K562 (cell line): ENCODE data around the gene AFF3. TPM values are rescaled to one million over a fixed set of nuclear protein-coding genes. Genes with fewer than 3 reads are reported as not detected.

Experiments used
- ATAC-seq: fragments of 200-7000 bp; cut with Tn5 transposase; 3 replicates; pipeline ENCODE4 v1.9.1; 2020; ENCODE audit warnings: moderate library complexity
- BruUV-seq: library from RNA; stranded (reverse); fragments of 400-500 nt; replicated peaks from 2 replicates; lab custom pipeline; 2021; lab: Mats Ljungman, UMichigan
- CTCF ChIA-PET: fragments of 300-600 bp; formaldehyde crosslinking; extraction: SDS; loops from one replicate; lab custom pipeline; 2021; ENCODE audit warnings: low intra/inter-chr PET ratio; lab: Yijun Ruan, JAX
- POLR2A ChIA-PET: fragments of 300-600, 350-650 bp; sonication (Branson Sonifier 250); formaldehyde crosslinking; extraction: SDS; loops from one replicate; lab custom pipeline; 2021; ENCODE audit warnings: antibody characterized with exemption, inconsistent platforms; lab: Yijun Ruan, JAX
- DNase-seq, 4 experiments: peaks; one replicate each; pipeline versions ENCODE4 v3.0.0 to v3.0.0-alpha.2; 2011 to 2018; ENCODE audit warnings: low spot score in 3 of 4, mixed read lengths in 3 of 4; ENCODE audit errors: extremely low read depth in 1 of 4
- FAIRE-seq: peaks from 2 replicates; lab custom pipeline; 2011; peaks lifted over from hg19 to GRCh38; lab: Jason Lieb, UNC
- H2AFZ ChIP-seq: 2 replicates; pipeline ENCODE4 v1.6.0; 2011; ENCODE audit warnings: low read depth, low read length, control low read depth, inconsistent platforms
- H3K27ac ChIP-seq: fragments of 200-600 bp; 3 replicates; pipeline ENCODE4 v1.8.0; 2011; ENCODE audit warnings: low read depth, mild to moderate bottlenecking, control low read depth, inconsistent platforms, low read length, moderate library complexity, mixed read lengths; ENCODE audit errors: extremely low read depth
- H3K27me3 ChIP-seq, 2 experiments: fragments of 300-600 bp in 1 of 2; 2 replicates in 1 of 2; 3 replicates in 1 of 2; pipeline versions ENCODE4 v1.6.0 to v1.8.0; 2011; ENCODE audit warnings: inconsistent platforms in 2 of 2, low read length in 2 of 2, mild to moderate bottlenecking in 1 of 2, mixed read lengths in 1 of 2, moderate library complexity in 1 of 2; ENCODE audit not compliant: control insufficient read depth in 2 of 2, insufficient read depth in 2 of 2
- H3K36me3 ChIP-seq: fragments of 300-600 bp; 3 replicates; pipeline ENCODE4 v1.8.0; 2011; ENCODE audit warnings: mild to moderate bottlenecking, low read length, inconsistent platforms; ENCODE audit not compliant: control insufficient read depth, insufficient read depth
- H3K4me1 ChIP-seq, 2 experiments: fragments of 200-600 bp in 1 of 2; replicated peaks in 1 of 2; 2 replicates in 1 of 2; 3 replicates in 1 of 2; pipeline versions ENCODE4 v1.5.1 to v1.8.0; 2011; ENCODE audit warnings: inconsistent platforms in 2 of 2, low read length in 2 of 2, mild to moderate bottlenecking in 1 of 2, mixed read lengths in 1 of 2, moderate library complexity in 1 of 2; ENCODE audit not compliant: control insufficient read depth in 2 of 2, insufficient read depth in 2 of 2
- H3K4me2 ChIP-seq: 2 replicates; pipeline ENCODE4 v1.6.1; 2011; ENCODE audit warnings: low read length, control low read depth, inconsistent platforms, mixed read lengths; ENCODE audit not compliant: insufficient read depth
- H3K4me3 ChIP-seq: fragments of 200-600 bp; sonication (generic), shearing (Covaris generic); 2 replicates; pipeline ENCODE4 v1.5.1; 2016; ENCODE audit warnings: control low read depth, inconsistent platforms
- H3K79me2 ChIP-seq: fragments of 200-600 bp; 3 replicates; pipeline ENCODE4 v1.8.0; 2011; ENCODE audit warnings: low read length, inconsistent platforms; ENCODE audit not compliant: control insufficient read depth, insufficient read depth
- H3K9ac ChIP-seq, 2 experiments: 2 replicates each; pipeline versions ENCODE4 v1.6.0 to v1.6.1; 2011; ENCODE audit warnings: low read depth in 2 of 2, low read length in 2 of 2, control low read depth in 1 of 2, inconsistent platforms in 1 of 2, mild to moderate bottlenecking in 1 of 2, mixed read lengths in 1 of 2; ENCODE audit not compliant: insufficient read depth in 1 of 2
- H3K9me1 ChIP-seq: one replicate; pipeline ENCODE4 v1.6.0; 2011; ENCODE audit warnings: inconsistent platforms, mild to moderate bottlenecking, low read length, moderate library complexity; ENCODE audit not compliant: control insufficient read depth, insufficient read depth
- H3K9me3 ChIP-seq: replicated peaks from 2 replicates; pipeline ENCODE4 v1.5.1; 2011; ENCODE audit warnings: low read depth, low read length, inconsistent platforms; ENCODE audit not compliant: control insufficient read depth, insufficient read depth
- H4K20me1 ChIP-seq: replicated peaks from 2 replicates; pipeline ENCODE4 v1.6.1; 2011; ENCODE audit warnings: low read length, inconsistent platforms, mixed read lengths; ENCODE audit not compliant: control insufficient read depth, insufficient read depth
- GTF2F1 ChIP-seq: IDR thresholded peaks from 2 replicates; pipeline ENCODE4 v1.6.1; 2011; ENCODE audit warnings: low read depth, low read length, improper control_type of control experiment
- NUFIP1 ChIP-seq: fragments of 450-650 bp; IDR thresholded peaks from 2 replicates; pipeline ENCODE4 v1.6.1; 2018; ENCODE audit not compliant: partially characterized antibody
- PHF20 ChIP-seq: fragments of 450-650 bp; IDR thresholded peaks from 2 replicates; pipeline ENCODE4 v1.6.1; 2018; ENCODE audit not compliant: partially characterized antibody
- POLR2H ChIP-seq: IDR thresholded peaks from 2 replicates; pipeline ENCODE4 v1.6.1; 2016; ENCODE audit warnings: missing genetic modification characterization, low read depth, mild to moderate bottlenecking, control low read depth, missing compliant biosample characterization, moderate library complexity
- PTTG1 ChIP-seq: fragments of 450-650 bp; IDR thresholded peaks from 2 replicates; pipeline ENCODE4 v1.6.1; 2016; ENCODE audit warnings: low read depth, mild to moderate bottlenecking, missing genetic modification characterization, missing compliant biosample characterization
- ZFX ChIP-seq: sonication (generic); formaldehyde crosslinking; IDR thresholded peaks from 2 replicates; pipeline ENCODE4 v1.8.0; 2022; ENCODE audit warnings: mild to moderate bottlenecking, missing genetic modification reagents, moderate library complexity
- ZNF212 ChIP-seq: fragments of 450-650 bp; formaldehyde crosslinking; IDR thresholded peaks from 2 replicates; pipeline ENCODE4 v1.4.0; 2020; ENCODE audit warnings: mild to moderate bottlenecking
- ZNF316 ChIP-seq: fragments of 450-650 bp; IDR thresholded peaks from 2 replicates; pipeline ENCODE4 v1.6.1; 2016
- ZNF445 ChIP-seq: fragments of 250-450 bp; sonication (Bioruptor Pico); IDR thresholded peaks from 2 replicates; pipeline ENCODE4 v1.4.0; 2020; ENCODE audit warnings: low read depth, mild to moderate bottlenecking, moderate library complexity
- ZNF696 ChIP-seq: fragments of 250-450 bp; sonication (Bioruptor Pico); conservative IDR thresholded peaks from 2 replicates; pipeline ENCODE4 v1.4.0; 2020; ENCODE audit warnings: mild to moderate bottlenecking, moderate library complexity
- ZNF764 ChIP-seq: fragments of 250-450 bp; sonication (Bioruptor Pico); IDR thresholded peaks from 2 replicates; pipeline ENCODE4 v1.4.0; 2020; ENCODE audit warnings: low read depth, mild to moderate bottlenecking, moderate library complexity
- WGBS: fragments of 100-300 bp; shearing (Covaris generic); methylation state at CpG from one replicate; pipeline ENCODE4 v1.1.6; 2016; ENCODE audit warnings: low coverage, mixed read lengths; ENCODE audit not compliant: insufficient coverage; ENCODE audit errors: missing lambda C conversion rate; 5-methylcytosine and 5-hydroxymethylcytosine counted together
- in situ Hi-C: fragments of 300-500 bp; cut with MboI; formaldehyde crosslinking; loops from 4 replicates; pipeline ENCODE4 v1.15.0; 2018; ENCODE audit warnings: inconsistent platforms, mixed read lengths
- intact Hi-C: fragments of 100-400 bp; cut with micrococcal nuclease; formaldehyde crosslinking; loops from 2 replicates; pipeline ENCODE4 v1.14.2; 2022
- polyA plus RNA-seq, 8 experiments: library from polyadenylated mRNA; depleted of rRNA in 4 of 8; stranded (reverse) in 5 of 8; unstranded in 3 of 8; fragments of >200 nt; fragmentation: Nextera tagmentation in 2 of 8; fragmentation: Illumina TruSeq in 1 of 8; extraction: Ambion mirVana in 2 of 8; extraction: Trizol in 1 of 8; gene quantifications; 2 replicates each; pipeline versions ENCODE4 v1.2.1 to v1.2.3, GENCODE V29; 2011 to 2014; ENCODE audit warnings: inconsistent platforms in 1 of 8, missing spikeins in 1 of 8
- total RNA-seq, 7 experiments: library from RNA; depleted of rRNA in 6 of 7; stranded (reverse); fragments of >200 nt in 6 of 7; fragmentation: Illumina TruSeq in 2 of 7; extraction: Trizol in 2 of 7; gene quantifications; 2 replicates each; pipeline versions ENCODE4 v1.2.1 to v1.2.3, GENCODE V29; 2011 to 2021; ENCODE audit warnings: low replicate concordance in 1 of 7
- TF ChIP-seq, protein P1 (sequence below): fragments of 250-450 bp; sonication (Bioruptor Pico); IDR thresholded peaks from 2 replicates; pipeline ENCODE4 v1.5.1; 2021; ENCODE audit warnings: mild to moderate bottlenecking

Gene AFF3
- total and polyA plus RNA-seq, 9 of the 15 experiments (the other 6 are each of a cell fraction or from before 2014, with no cell fraction given): 0.02 to 0.11 TPM; not detected in 7

DNA sequence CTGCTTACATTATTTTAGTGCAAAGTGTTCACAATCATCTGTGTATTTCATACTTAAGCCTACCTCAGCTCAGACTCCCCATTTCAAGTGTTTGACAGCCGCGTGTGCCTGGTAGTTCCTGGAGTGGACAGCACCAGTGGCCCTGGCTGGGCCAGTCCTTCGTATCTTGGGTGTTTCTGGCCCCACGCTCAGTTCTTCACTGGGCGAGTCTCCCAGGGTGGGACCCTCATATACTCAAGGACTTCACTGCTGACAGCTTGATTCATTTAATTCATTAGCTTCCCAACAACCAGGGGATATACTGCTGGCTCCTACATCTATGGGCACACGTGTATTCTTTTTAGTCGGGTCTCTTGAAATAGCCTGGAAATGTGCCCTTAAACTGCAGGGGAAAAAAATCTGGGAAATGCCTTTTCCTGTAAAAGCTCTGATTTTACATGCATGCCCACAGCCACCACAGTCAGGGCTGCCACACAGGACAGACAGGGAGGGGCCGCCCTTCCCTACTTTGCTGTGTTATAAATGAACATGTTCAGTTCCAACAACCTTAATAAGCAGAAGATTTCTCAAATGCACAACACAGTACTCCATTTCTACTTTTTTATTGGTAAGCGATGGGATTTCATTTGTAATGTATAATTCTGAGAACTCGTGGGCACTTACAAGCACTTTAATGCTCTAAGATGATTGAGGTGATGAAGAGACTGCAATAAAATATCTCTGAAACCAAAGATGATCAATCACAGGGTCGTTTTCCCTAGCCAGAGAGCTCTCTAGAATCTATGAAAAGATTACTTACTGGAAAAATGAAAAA, 447.1 kb downstream of the AFF3 start:
- BruUV-seq: no TSS peak
- 5% methylated on average over 11 of the region's 11 CpGs for WGBS
- Histone ChIP-seq H3K4me1 (no peaks in the 10 kb centered on the region), H3K9ac (no peak overlapping the region), H3K4me3 (no peak overlapping the region), H3K9me3 (no peaks in the 10 kb centered on the region), H3K79me2 (no peaks in the 10 kb centered on the region), H3K4me2 (no peak overlapping the region), H2AFZ (no peak overlapping the region), H3K27ac (no peak overlapping the region), H3K27me3 (peaks cover 3 to 26% of the 10 kb centered on the region in 2 experiments; a peak in 4 of 5 replicates), H3K9me1 (no peaks in the 10 kb centered on the region), H4K20me1 (no peaks in the 10 kb centered on the region), H3K36me3 (no peaks in the 10 kb centered on the region)
- in situ Hi-C loops: no loop called here
- TF ChIP-seq ZNF316 (no peak), ZNF445 (CRISPR knock-in tag) (no peak), ZNF212 (CRISPR knock-in tag) (no peak), PHF20 (no peak), PTTG1 (tag) (no peak), ZFX (no peak), GTF2F1 (no peak), NUFIP1 (no peak), ZNF764 (CRISPR knock-in tag) (no peak), ZNF696 (CRISPR knock-in tag) (no peak), POLR2H (tag) (no peak)
- TF ChIP-seq, protein P1, sequence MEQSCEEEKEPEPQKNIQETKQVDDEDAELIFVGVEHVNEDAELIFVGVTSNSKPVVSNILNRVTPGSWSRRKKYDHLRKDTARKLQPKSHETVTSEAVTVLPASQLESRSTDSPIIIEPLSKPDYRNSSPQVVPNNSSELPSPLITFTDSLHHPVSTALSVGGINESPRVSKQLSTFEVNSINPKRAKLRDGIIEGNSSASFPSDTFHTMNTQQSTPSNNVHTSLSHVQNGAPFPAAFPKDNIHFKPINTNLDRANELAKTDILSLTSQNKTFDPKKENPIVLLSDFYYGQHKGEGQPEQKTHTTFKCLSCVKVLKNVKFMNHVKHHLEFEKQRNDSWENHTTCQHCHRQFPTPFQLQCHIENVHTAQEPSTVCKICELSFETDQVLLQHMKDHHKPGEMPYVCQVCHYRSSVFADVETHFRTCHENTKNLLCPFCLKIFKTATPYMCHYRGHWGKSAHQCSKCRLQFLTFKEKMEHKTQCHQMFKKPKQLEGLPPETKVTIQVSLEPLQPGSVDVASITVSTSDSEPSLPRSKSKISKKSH: no peak
- FAIRE-seq (no peak), DNase-seq (no peak), ATAC-seq (no peak)
- intact Hi-C loops: no loop called here
- POLR2A ChIA-PET: no interaction called here
- CTCF ChIA-PET: no interaction called here
